ENCODE data around the gene TRAP1.
"Not testable (repeated sequence)": the region's sequence is repeated elsewhere in the genome, so short reads cannot be mapped to it uniquely, and the experiment has no call there.

The TRAP1 gene

DNA sequence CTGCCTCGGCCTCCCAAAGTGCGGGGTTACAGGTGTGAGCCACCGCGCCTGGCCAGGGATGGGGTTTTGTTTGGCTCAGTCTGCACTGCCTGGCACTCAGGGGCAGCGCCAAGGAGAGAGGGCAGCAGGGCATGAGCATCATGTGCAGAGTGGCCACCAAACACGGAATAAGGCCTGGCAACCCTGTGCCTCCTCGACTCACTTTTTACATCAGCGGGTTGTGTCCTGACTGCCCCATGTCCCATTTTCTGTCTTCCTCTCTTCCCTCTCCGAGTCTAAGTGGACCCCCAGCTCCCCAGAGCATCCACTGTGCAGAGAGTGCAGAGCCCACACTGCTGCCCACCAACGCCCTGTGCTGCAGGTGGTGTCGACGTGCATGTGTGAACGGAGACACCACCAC, 18.2 kb upstream of the TRAP1 start:
- no peak for DNase-seq

DNA sequence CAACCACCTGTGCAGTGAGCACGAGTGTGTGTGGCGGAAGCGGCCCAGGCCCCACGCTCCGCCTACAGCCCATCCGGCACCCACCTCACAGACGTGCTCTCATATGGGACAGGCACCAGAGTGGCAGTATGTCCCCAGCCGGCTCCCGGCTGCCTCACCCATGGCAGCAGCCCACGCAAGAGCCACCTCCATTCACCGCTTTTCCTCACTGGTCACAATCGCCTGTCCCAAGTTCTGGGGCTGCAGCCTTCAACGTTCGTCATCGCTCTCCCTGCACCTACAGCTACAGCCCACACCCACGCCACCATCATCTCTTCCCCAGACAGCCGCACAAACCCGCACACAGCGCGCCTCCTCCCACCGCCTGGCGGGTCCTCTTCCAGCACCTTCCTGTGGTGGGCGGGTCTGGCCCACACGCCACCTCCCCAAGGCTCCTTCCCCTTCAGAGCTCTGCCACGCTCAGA, 17.5 kb upstream of the TRAP1 start:
- no peak for DNase-seq

DNA sequence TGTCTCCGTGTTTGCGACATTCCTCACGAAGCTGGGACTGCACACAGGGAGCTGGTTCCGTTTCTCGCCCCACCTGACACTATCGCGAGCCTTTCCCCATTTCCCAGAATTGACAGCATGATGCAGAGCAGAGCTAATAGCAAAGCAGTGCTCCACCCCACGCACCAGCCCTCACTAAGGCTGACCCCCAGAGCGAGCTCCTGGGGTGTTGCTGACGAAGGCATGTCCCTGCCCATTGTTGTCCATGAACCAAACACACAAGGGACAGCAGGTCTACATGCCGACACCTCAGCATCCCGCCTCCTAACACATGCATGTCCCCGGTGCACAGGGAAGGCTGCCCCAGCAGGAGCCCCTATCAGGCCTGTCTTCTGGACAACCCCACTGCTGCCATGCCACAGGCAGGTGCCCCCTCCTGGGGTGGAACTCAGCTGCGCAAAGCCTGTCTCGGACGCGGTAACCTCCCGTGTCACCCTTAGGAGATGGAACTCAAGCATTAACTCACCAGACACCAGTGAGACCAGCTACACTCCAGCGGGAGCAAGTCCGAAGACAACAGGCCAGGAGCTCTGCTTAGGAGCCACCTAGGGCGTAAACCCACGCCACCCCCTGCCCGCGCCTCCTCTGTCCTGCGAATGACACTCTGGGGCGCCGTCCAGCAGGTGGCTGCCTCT, 16.9 kb upstream of the TRAP1 start:
- DNase-seq, result no peak

DNA sequence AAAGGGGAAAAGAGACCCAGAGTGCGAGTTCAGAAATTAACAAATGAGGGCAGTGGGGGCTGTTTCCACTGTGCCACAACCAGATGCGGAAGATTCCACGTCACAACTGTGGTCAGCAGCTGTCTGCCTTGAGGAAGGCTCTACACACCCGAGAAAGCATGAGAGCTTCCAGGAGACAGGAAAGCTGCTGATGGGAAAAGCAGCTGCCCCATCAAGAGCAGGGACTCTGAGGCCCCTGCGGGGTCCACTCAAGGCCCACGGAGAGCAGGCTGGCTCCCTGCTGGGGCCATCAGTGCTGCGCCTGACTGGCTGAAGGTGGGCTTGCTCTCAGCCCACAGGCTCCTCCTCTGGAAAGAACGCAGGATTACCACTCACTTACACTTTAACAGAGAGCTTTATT, 14.8 kb upstream of the TRAP1 start:
- no peak for DNase-seq

DNA sequence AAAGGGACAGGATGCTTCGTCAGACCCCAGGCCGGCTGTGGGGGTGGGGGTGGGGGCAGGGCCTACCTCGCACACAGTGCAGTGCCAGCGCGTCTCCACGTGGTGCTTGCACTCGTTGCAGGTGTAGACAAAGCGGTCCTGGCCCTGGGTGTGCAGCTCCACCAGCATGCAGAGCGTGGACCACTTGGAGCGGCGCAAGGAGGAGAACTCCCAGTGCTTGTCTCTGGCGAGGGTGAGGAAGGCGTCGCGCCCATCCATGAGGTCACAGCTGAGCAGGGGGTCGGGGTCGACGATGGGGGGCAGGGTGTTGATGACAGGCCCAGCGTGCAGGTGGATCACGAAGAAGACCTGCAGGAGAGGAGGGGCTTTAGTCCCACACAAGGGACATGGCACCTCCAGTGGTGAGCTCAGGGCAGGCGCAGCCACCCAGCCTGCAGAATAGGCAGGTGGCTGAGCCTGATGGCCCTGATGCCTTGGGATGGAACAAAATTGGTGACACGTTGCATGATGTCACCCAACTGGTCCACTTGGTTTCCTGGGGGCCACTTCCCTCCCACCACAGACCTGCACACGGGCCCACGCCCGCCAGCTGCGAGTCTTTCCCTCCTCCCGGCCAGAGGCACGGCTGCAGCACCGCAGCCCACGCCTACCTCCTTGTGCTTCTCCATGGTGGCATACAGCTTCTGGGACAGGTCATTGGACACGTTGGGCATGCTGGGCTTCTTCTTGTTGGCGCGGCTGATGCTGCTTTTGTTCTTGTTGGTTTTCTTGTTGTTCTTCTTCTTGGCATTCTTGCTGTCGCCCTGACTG, 14.0 kb upstream of the TRAP1 start:
- DNase-seq, result no peak

DNA sequence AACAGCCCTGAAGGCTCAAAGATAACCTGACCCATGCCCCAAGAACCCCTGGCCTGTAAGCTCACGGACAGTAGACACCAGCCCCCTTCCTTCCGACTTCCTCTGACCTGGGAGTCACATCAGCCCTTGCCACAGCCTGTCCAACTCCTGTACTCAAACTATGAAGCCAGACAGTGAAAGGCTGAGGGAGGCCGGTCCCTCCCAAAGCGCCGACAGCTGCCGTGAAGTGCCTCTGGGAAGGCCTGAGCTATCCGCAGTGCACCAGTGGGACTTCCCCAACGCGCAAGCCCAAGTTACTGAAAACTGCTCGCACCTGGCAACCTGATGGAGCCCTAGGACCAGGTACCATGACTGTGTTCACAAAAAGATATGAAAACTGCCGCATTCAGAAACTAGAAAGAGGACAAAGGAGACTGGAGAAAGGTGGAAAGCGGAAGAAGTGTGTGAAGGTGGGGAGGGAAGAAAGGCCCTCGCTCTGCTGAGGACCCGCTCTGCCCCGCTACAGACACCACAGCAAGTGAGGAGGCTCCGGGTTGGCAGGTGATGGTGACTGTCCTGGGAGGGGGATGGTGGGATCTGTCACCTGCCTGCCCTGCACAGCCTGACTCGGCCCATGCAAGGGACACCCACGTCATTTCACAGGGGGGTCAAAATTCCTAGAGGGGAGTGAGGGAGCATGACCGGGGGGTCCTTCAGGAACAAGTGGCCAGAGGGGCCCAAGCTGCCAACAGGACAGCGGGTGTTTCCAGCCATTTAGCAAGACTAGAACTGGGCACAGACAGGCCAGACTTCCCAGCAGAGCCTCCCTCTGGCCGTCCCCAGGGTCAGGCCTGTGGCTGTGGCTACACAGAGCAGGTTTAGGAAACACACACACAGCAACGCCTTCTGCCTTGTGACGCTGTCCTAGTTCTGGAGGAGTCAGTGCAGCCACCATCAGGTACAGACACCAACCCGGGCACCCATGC, 13.1 kb upstream of the TRAP1 start:
- no peak for DNase-seq

DNA sequence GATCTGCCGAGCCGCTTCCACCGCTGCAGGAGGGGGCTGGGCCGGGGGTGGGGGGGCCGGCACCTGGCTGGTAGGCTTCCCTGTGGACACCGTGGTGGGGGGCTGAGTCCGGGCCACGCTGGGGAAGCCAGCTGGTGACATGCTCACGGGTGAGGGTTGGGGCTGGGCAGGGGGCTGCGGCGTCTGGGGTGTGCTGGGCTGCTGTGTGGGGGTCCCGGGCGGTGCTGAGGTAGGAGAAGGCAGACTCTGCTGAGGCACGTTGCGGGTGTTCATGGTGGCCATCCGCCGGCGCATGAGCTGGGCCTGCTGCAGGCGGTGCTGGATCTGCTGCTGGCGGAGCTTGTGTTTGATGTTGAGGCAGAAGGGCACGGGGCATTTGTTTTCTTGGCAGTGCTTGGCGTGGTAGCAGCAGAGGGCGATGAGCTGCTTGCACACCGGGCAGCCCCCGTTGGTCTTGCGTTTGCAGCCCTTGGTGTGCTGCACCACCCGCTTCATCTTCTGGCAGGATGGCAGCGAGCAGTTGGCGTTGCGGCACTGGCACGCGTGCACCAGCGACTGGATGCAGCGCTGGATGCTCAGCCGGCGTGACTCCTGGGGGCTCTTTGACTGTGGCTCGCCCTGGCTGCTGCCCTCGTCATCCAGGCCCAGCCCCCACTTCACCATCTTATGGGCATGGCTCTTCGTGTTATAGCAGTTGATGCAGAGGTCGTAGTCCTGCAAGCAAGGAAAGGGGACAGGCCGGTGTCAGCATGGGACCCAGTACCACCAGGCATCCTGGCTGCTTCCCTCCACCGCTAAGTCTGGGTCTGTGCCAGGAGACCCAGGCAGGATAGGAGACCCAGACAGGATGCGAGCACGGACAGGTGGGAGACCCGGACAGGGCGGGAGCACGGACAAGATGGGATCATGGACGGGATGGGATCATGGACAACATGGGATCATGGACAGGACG, 12.1 kb upstream of the TRAP1 start:
- no peak for DNase-seq

DNA sequence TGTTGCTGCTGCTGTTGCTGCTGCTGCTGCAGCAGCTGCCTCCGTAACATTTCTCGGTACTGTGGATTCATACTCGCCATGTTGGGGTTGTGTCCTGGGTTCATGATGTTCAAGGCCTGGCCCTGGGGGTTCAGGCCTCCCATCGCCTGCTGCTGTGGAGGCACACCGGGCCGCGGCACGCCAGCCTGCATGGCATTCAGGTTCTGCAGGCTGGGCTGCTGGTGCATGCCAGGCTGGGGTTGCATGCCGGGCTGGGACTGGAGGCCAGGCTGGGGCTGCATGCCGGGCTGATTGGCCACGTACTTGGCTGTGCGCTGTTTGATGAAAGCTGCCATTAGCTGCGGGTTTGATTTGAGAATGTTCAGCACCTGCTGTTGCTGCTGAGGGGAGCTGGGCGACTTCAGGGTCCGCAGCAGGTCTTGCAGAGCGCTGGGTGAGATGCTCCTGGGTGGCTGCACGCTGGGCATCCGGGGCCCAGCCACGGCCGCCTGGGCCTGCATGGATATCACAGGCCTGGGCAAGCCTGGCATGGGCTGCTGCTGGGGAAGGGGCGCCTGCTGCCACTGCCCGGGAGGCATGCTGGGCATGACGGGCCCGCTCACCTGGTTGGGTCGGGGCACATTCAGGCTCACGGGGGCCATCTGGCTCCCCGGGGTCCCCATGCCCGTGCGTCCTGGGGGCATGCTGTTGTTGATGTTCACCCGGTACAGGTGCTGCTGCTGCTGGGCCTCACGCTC, 11.3 kb upstream of the TRAP1 start:
- DNase-seq, result no peak

DNA sequence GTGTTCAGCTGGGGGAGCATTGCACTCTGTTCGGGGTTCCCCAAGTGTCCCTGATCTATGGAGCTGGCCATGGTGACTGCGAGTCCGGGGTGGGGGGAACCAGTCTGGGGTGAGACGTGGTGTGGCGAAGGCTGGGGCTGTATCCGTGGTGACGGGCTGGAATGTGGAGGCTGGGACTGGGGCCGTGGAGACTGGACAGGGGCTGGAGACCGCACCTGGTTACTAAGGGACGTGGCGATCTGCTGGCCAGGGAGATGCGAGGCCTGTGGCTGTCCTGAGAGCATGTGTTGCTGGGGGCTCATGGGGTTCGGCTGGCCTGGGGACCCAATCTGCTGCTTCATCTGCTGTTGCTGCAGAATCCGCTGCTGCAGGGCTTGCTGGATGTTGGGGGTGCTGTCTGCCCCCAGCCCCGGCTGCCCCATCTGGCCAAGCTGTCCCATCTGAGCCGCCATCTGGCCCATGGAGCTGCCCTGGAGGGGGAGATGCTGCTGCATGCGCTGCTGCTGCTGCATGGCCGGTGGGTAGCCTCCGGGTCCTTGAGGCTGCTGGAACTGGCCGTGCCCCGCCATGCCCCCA, 10.6 kb upstream of the TRAP1 start:
- no peak for DNase-seq

DNA sequence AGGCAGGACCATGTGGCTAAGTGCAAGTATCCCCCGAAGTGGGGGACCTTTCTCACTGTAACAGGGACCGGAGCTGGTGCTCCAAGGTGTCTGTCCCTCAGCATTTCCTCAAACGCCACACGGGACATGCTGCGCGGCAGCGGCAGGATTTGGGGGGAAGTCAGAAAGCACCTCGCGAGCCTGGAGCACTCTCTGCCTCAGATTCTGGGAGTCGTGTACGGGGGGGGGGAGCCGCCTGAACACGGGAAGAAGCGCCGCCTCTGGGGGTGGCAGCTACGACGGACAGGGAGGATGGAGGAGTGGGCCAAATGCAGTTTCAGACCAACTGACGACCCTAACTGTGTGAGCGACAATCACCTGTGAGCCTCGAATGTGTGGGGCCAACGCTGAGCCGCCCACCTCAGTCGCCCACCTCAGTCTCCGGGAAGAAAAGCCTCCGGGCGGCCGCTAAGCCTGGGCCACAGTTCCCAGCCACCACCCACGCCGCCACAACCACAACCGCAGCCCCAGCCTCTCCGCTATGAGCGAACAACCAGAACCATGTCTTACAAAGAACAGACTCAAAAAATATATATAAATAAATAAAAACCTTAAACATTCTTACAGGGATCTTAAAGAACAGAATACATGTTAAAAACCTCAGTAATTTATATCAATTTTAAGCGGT, 8.8 kb upstream of the TRAP1 start:
- no peak for DNase-seq

DNA sequence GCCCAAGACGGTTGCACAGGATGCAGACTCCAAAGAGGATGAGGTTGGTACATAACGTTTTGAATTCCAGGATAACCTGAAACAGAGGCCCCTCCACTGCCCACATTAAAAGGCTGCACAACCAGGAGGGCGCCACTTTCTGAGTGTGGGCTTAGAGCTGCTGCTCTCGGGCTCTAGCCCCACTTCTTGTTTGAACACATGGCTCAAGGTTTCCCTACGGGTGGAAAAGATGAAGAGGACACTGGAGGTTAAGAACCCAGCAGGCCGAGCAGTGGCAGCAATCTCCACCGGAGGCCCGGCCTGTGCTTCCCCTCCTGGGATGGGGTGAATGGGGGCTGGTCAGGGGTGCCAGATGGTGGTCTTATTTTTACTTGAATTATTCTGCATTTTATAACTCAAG, 8.0 kb upstream of the TRAP1 start:
- DNase-seq, result no peak

DNA sequence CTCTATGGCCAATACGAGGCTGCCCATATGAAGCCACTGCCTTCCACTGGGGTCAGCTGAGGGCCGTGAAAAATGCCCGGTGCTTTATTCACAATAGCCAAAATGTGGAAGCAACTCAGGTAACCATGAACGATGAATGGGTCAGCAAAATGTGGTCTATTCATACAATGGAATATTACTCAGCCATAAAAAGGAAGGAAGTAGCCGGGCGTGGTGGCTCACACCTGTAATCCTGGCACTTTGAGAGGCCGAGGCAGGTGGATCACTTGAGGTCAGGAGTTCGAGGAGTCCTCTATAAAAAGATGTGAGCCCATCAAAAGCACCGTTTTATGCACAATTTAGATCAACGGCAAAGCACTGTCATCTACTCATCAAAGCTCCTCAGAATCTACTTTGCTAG, 5.2 kb upstream of the TRAP1 start:
- DNase-seq, result no peak

DNA sequence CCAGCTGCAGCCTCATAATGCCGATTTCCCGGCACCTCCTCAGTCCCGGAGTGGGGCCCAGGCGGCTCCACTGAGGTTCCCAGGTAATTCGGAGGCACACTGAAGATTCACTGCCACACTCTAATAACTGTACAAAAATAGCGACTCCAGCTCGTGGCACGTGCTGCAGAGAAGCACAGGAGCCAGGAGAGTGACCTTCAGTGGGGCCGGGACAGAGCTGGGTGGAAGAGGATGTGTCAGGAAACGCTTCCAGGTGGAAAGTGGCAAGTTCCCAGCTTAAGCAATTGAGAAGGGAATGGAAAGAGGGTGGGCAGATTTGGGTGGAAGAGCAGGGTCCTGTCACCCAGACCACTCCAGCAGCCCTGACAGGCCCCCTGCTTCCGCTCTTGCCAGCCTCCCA, 3.1 kb upstream of the TRAP1 start:
- DNase-seq, result no peak

DNA sequence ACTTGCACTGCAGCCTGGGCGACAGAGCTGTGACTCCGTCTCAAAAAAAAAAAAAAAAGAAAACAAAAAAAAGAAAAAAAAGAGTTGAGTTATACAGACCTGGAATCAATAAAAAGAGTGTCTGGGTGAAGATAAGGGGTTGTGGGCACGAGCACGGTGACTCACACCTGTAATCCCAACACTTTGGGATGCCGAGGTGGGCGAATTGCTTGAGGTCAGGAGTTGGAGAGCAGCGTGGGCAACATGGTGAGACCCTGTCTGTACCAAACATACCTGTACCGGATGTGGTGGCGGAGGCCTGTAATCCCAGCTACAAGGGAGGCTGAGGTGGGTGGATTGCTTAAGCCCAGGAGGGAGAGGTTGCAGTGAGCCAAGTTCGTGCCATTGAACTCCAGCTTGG, 1.3 kb upstream of the TRAP1 start:
- no peak for DNase-seq

DNA sequence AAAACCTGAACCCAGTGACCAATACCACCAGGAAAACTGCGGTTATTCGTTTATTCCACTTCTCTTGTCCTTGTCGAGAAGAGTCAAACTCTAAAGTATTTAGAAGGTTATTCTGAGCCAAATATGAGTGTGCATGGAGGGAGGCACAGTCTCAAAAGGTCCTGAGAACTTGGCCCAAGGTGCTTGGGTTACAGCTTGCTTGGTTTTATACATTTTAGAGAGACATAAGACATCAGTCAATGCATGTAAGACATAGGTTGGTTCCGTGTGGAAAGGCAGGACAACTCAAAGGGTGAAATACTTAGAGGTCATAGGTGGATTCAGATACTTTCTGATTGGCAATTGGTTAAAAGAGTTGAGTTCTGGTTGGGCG, 681 bp upstream of the TRAP1 start:
- DNase-seq, result no peak

DNA sequence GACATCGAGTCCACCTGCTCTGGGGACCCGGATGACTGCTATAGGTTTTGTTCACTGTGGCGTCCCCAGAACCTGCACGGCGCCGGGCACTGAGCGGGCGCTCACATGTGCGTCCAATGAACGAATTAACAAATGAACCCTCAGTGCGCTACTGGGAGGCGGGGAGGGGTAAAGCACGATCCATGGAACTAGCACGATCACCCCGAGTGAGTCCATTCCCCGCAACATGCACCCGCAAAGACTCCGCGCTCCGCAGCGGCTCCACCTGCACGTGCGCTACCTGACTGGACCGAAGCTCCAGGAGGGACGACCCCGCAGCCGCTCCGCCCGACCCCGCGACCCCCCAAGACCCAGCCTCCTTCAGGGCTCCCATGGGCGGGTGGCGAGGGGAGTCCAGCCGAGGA, 491 bp downstream of the TRAP1 start:
- peak; percentile 25 for DNase-seq

DNA sequence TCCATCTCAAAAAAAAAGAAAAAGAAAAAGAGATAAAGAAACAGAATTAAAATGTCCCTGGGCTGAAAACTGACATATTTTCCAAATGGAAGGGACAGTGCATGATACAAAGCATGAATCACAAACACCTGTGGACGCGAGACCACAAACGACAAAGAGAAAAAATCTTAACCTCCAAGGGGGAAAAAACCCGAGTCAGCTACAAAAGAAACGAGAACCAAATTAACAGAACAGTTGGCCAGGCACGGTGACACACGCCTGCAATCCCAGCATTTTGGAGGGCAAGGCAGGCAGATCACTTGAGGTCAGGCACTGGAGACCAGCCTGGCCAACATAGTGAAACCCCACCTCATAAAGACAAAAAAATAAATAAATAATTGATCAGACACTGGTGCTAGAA, 1.9 kb downstream of the TRAP1 start:
- DNase-seq, result no peak

DNA sequence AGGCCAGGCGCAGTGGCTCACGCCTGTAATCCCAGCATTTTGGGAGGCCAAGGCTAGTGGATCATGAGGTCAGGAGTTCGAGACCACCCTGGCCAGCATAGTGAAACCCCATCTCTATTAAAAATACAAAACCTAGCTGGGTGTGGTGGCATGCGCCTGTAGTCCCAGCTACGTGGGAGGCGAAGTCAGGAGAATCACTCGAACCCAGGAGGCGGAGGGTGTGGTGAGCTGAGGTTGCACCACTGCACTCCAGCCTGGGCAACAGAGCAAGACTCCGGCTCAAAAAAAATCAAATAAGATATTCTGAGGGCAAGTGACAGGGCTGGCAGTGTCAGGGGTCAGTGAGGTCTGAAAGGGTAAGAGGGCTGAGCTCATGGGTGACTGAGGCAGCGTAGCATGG, 2.9 kb downstream of the TRAP1 start:
- DNase-seq, result not testable (repeated sequence)

DNA sequence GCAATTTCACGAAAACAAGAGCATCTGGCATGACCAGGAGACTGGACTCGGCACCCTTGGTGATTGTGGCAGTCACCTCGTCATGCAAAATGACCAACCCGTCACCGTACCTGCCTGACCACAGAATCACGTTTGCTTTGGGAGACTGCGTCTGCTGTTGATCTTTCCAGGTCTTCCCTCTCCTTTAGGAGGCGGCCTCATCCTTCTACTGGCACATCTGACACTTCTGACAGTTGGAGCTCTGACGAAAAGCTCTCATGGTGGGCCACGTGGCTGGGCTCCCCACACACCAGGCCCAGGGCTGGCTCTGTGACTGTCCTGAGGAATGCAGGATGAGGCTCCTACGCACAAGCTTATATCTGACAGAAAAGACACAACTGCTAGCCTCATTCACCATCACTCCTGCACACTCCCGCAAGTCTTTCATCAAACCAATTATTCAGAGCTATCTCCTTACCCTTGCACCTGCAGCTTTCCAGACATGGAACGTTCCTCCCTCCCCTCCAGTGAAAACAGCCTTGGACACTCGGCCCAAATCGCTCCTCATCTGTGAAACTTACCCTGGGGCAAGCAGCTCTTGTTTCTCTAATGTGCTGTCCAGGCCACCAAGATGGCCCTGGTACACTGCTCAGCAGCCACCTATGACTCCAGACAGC, 3.6 kb downstream of the TRAP1 start:
- no peak for DNase-seq

DNA sequence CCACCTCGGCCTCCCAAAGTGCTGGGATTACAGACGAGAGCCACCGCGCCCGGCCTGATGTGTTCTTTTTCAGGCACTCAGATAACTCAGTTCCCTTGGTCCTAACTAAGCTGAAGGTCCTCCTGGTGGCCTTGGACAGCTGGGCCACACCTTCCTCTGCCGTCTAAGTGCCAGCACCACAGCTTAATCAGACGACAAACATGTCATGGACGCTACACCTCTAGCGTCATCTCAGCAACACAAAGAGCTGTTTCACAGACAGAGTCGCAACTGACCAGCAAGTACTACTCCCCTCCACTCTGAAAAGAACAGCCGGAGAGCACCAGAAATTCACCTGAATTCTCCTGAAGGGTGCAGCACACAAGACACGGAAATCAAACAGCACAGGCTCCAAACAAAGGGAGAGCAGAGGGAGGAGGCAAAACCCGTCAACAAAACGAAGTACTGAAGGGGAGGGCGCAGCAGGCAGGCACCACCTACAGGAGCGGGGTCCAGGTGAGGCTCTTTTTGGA, 4.4 kb downstream of the TRAP1 start:
- DNase-seq, result no peak
